ENCODE measurements around the gene ATP11C.
"Not testable (repeated sequence)": the region's sequence is repeated elsewhere in the genome, so short reads cannot be mapped to it uniquely, and the experiment has no call there.

- TF ChIP-seq CTCF (IDR thresholded peaks at IDR 0.05 in 4 of 5, conservative IDR thresholded peaks at IDR 0.05 in 1 of 5); POLR2A (IDR thresholded peaks at IDR 0.05): not testable (repeated sequence)
These were observed 28.2 kb upstream of the ATP11C start for GRCh38 chrX:139961091-139961490.
